Astrocyte (in vitro differentiated cells and primary cell): ENCODE measurements around the gene SHISA9. TPM values are rescaled to one million over a fixed set of nuclear protein-coding genes. Genes with fewer than 3 reads are reported as not detected.

Source experiments
- DNase-seq: peaks from one replicate; pipeline ENCODE4 v3.0.0-alpha.2; 2010; ENCODE audit warnings: low read depth
- FAIRE-seq: peaks from 2 replicates; lab custom pipeline; 2011; peaks lifted over from hg19 to GRCh38; lab: Jason Lieb, UNC
- H2AFZ ChIP-seq: 2 replicates; pipeline ENCODE4 v1.6.0; 2012; ENCODE audit warnings: low read depth, low read length, inconsistent platforms
- H3K27ac ChIP-seq: 2 replicates; pipeline ENCODE4 v1.5.1; 2011; ENCODE audit warnings: low read depth, low read length, inconsistent platforms
- H3K27me3 ChIP-seq: 2 replicates; pipeline ENCODE4 v1.6.0; 2011; ENCODE audit warnings: low read length, inconsistent platforms; ENCODE audit not compliant: insufficient read depth
- H3K36me3 ChIP-seq: 2 replicates; pipeline ENCODE4 v1.5.1; 2011; ENCODE audit warnings: low read length, inconsistent platforms; ENCODE audit not compliant: insufficient read depth
- H3K4me1 ChIP-seq: 2 replicates; pipeline ENCODE4 v1.5.1; 2011; ENCODE audit warnings: low read length, inconsistent platforms; ENCODE audit not compliant: insufficient read depth
- H3K4me2 ChIP-seq: 2 replicates; pipeline ENCODE4 v1.6.0; 2012; ENCODE audit warnings: low read length, inconsistent platforms
- H3K4me3 ChIP-seq: 2 replicates; pipeline ENCODE4 v1.5.1; 2011; ENCODE audit warnings: low read depth, mild to moderate bottlenecking, low read length, inconsistent platforms; ENCODE audit not compliant: insufficient read depth
- H3K79me2 ChIP-seq: 2 replicates; pipeline ENCODE4 v1.6.0; 2012; ENCODE audit warnings: mild to moderate bottlenecking, low read length, inconsistent platforms; ENCODE audit not compliant: insufficient read depth
- H3K9ac ChIP-seq: 2 replicates; pipeline ENCODE4 v1.6.0; 2012; ENCODE audit warnings: mild to moderate bottlenecking, low read length, inconsistent platforms
- H3K9me3 ChIP-seq: 2 replicates; pipeline ENCODE4 v1.5.1; 2012; ENCODE audit warnings: low read depth, mild to moderate bottlenecking, low read length, inconsistent platforms; ENCODE audit not compliant: insufficient read depth
- H4K20me1 ChIP-seq: 2 replicates; pipeline ENCODE4 v1.6.0; 2012; ENCODE audit warnings: low read length, inconsistent platforms; ENCODE audit not compliant: insufficient read depth
- H3K27ac Mint-ChIP-seq: one replicate; pipeline ENCODE4 v1.8.0; 2021; ENCODE audit warnings: mild to moderate bottlenecking, mixed read lengths; ENCODE audit not compliant: unreplicated experiment
- H3K27me3 Mint-ChIP-seq: one replicate; pipeline ENCODE4 v1.8.0; 2021; ENCODE audit warnings: low read depth, mixed read lengths; ENCODE audit not compliant: unreplicated experiment
- H3K36me3 Mint-ChIP-seq: one replicate; pipeline ENCODE4 v1.8.0; 2021; ENCODE audit warnings: low read depth, mixed read lengths; ENCODE audit not compliant: unreplicated experiment
- H3K4me1 Mint-ChIP-seq: one replicate; pipeline ENCODE4 v1.8.0; 2021; ENCODE audit warnings: low read depth, mixed read lengths; ENCODE audit not compliant: unreplicated experiment
- H3K4me3 Mint-ChIP-seq: one replicate; pipeline ENCODE4 v1.8.0; 2021; ENCODE audit warnings: mild to moderate bottlenecking, moderate library complexity, mixed read lengths; ENCODE audit not compliant: unreplicated experiment
- H3K9me3 Mint-ChIP-seq: one replicate; pipeline ENCODE4 v1.8.0; 2021; ENCODE audit warnings: mild to moderate bottlenecking, mixed read lengths; ENCODE audit not compliant: unreplicated experiment
- CTCF ChIP-seq: IDR thresholded peaks from 2 replicates; pipeline ENCODE4 v1.5.1; 2011; ENCODE audit warnings: low read depth, mild to moderate bottlenecking, inconsistent platforms, low read length, moderate library complexity; ENCODE audit not compliant: insufficient read depth
- EZH2 ChIP-seq: IDR thresholded peaks from 2 replicates; pipeline ENCODE4 v1.6.1; 2012; ENCODE audit warnings: mild to moderate bottlenecking, low read length, inconsistent platforms; ENCODE audit not compliant: insufficient read depth
- total RNA-seq: library from RNA; stranded (reverse); gene quantifications from 2 replicates; pipeline ENCODE4 v1.2.1, GENCODE V29; 2021

Gene SHISA9
- total RNA-seq, 1 donor from 2014 or later: 73.0 TPM

DNA sequence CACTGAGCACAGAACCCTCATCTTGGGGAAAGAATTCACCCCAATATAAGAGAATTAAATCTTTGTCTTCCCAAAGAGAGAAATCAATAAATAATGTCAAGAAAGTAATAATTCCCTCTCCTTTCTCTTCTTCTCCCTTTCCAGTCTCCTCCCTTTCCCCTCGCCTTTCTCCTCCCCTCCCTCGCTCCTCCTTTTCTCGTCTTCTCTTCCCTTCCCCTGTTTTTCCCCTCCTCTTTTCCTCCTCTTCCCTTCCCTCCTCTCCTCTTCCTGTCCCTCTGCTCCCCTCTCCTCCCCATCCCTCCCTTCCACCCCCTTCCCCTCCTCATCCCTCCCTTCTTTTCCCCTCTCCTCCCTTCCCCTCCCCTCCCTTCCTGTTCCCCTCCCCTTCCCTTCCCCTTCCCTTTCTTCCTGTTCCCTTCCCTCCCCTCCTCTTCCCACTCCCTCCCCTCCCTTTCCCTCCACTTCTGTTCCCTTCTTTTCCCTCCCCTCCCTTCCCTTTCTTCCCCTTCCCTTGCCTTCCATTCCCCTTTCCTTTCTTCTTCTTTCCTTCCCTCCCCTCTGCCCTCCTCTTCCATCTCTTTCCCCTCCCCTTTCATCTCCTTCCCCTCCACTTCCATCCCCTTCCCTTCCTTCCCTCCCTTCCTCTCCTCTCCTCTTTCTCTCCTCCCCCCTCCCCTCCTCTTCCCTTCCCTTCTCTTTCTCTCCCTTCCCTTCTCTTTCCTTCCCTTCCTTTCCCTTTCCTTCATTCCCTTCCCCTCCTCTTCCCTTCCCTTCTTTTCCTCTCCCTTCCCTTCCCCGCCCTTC, 363.6 kb downstream of the SHISA9 start:
- Histone ChIP-seq H2AFZ (no peak overlapping the region), H3K79me2 (no peaks in the 10 kb centered on the region), H3K36me3 (no peaks in the 10 kb centered on the region), H3K4me2 (no peak overlapping the region), H4K20me1 (no peaks in the 10 kb centered on the region), H3K9me3 (no peaks in the 10 kb centered on the region), H3K4me1 (no peaks in the 10 kb centered on the region), H3K27me3 (no peaks in the 10 kb centered on the region), H3K9ac (no peak overlapping the region), H3K27ac (no peak overlapping the region), H3K4me3 (no peak overlapping the region)
- Mint-ChIP-seq H3K27ac (no peak overlapping the region), H3K27me3 (peaks cover 2% of the 10 kb centered on the region), H3K4me3 (no peak overlapping the region), H3K36me3 (peaks cover 5% of the 10 kb centered on the region), H3K4me1 (no peaks in the 10 kb centered on the region), H3K9me3 (peaks cover 7% of the 10 kb centered on the region)
- TF ChIP-seq EZH2: no peak
- no peak for TF ChIP-seq CTCF
- DNase-seq: no peak
- FAIRE-seq: no peak

DNA sequence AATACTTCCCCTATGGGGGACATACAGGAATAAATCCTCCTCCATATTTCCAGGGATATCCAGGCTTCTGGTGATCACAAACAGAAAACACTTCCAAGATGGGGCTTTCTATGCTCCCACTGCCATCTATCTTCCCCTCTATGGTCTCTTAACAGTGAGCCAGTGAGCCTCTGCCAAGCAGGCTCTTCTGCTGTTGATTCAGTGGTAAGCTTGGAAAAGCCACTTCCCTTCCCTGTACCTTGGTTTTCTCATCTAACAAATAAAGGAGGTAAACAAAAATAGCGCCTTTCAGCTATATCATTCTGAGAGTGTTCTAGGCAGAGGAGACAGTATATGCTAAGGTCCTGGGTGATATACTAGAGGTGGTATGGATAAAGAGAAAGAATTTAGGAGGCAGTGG, 368.0 kb downstream of the SHISA9 start:
- Histone ChIP-seq H3K79me2 (no peaks in the 10 kb centered on the region), H3K4me2 (no peak overlapping the region), H3K4me3 (no peak overlapping the region), H3K4me1 (no peaks in the 10 kb centered on the region), H2AFZ (no peak overlapping the region), H3K9ac (no peak overlapping the region), H3K27ac (no peak overlapping the region), H3K36me3 (no peaks in the 10 kb centered on the region), H3K27me3 (no peaks in the 10 kb centered on the region), H4K20me1 (no peaks in the 10 kb centered on the region), H3K9me3 (no peaks in the 10 kb centered on the region)
- no peaks in the 10 kb centered on the region for H3K4me1 Mint-ChIP-seq
- no peak overlapping the region for H3K27ac Mint-ChIP-seq
- DNase-seq: no peak
- H3K9me3 Mint-ChIP-seq: no peaks in the 10 kb centered on the region
- no peak for TF ChIP-seq EZH2
- TF ChIP-seq CTCF: no peak
- FAIRE-seq: no peak
- H3K27me3 Mint-ChIP-seq: peaks cover 4% of the 10 kb centered on the region
- no peak overlapping the region for H3K4me3 Mint-ChIP-seq
- peaks cover 2% of the 10 kb centered on the region for H3K36me3 Mint-ChIP-seq

GRCh38 chr16:13269905-13270528, 368.6 kb downstream of the SHISA9 start:
- H3K27me3 ChIP-seq: no peaks in the 10 kb centered on the region
- Mint-ChIP-seq H3K4me3 (no peak overlapping the region), H3K27me3 (peaks cover 4% of the 10 kb centered on the region), H3K36me3 (peaks cover 2% of the 10 kb centered on the region), H3K4me1 (no peaks in the 10 kb centered on the region), H3K9me3 (no peaks in the 10 kb centered on the region), H3K27ac (no peak overlapping the region)
- H3K36me3 ChIP-seq: no peaks in the 10 kb centered on the region
- H3K79me2 ChIP-seq: no peaks in the 10 kb centered on the region
- H3K9ac ChIP-seq: no peak overlapping the region
- H3K9me3 ChIP-seq: no peaks in the 10 kb centered on the region
- FAIRE-seq (no peak), DNase-seq (no peak)
- H3K4me3 ChIP-seq: no peak overlapping the region
- H3K4me1 ChIP-seq: no peaks in the 10 kb centered on the region
- no peak overlapping the region for H2AFZ ChIP-seq
- no peaks in the 10 kb centered on the region for H4K20me1 ChIP-seq
- H3K27ac ChIP-seq: no peak overlapping the region
- TF ChIP-seq CTCF (no peak), EZH2 (no peak)
- no peak overlapping the region for H3K4me2 ChIP-seq
